GM23248 (cell line): ENCODE measurements around the gene PLEKHH1. TPM values are rescaled to one million over a fixed set of nuclear protein-coding genes. Genes with fewer than 3 reads are reported as not detected.

Source experiments
- DNase-seq: peaks from one replicate; pipeline ENCODE4 v3.0.0-alpha.2; 2015
- H2AFZ ChIP-seq: fragments of 200-600 bp; sonication (generic); 2 replicates; pipeline ENCODE4 v1.6.1; 2016; ENCODE audit warnings: antibody characterized with exemption
- H3F3A ChIP-seq: fragments of 200-600 bp; sonication (generic); 2 replicates; pipeline ENCODE4 v1.6.1; 2016; ENCODE audit warnings: mild to moderate bottlenecking, antibody characterized with exemption, mixed run types; ENCODE audit not compliant: insufficient read depth
- H3K27ac ChIP-seq: fragments of 200-600 bp; sonication (generic); 2 replicates; pipeline ENCODE4 v1.5.1; 2016; ENCODE audit warnings: mild to moderate bottlenecking
- H3K27me3 ChIP-seq: fragments of 200-600 bp; sonication (generic); replicated peaks from 2 replicates; pipeline ENCODE4 v1.6.1; 2016; ENCODE audit warnings: mild to moderate bottlenecking; ENCODE audit not compliant: insufficient read depth
- H3K36me3 ChIP-seq: fragments of 200-600 bp; sonication (generic); 2 replicates; pipeline ENCODE4 v1.6.1; 2016; ENCODE audit warnings: low read depth, mild to moderate bottlenecking
- H3K4me1 ChIP-seq: fragments of 200-600 bp; sonication (generic); 2 replicates; pipeline ENCODE4 v1.6.1; 2016; ENCODE audit warnings: mild to moderate bottlenecking; ENCODE audit not compliant: insufficient read depth
- H3K4me2 ChIP-seq: fragments of 200-600 bp; sonication (generic); one replicate; pipeline ENCODE4 v1.6.1; 2016; ENCODE audit warnings: mild to moderate bottlenecking; ENCODE audit not compliant: unreplicated experiment
- H3K4me3 ChIP-seq: fragments of 200-600 bp; sonication (generic); 2 replicates; pipeline ENCODE4 v1.5.1; 2016; ENCODE audit warnings: mild to moderate bottlenecking
- H3K79me2 ChIP-seq: fragments of 200-600 bp; sonication (generic); 2 replicates; pipeline ENCODE4 v1.6.1; 2016; ENCODE audit warnings: mild to moderate bottlenecking; ENCODE audit not compliant: insufficient read depth
- H3K9ac ChIP-seq: fragments of 200-600 bp; sonication (generic); 2 replicates; pipeline ENCODE4 v1.6.1; 2016; ENCODE audit warnings: mild to moderate bottlenecking
- H3K9me2 ChIP-seq: fragments of 200-600 bp; sonication (generic); 2 replicates; pipeline ENCODE4 v1.6.1; 2016; ENCODE audit warnings: mixed run types, mild to moderate bottlenecking, moderate library complexity; ENCODE audit not compliant: insufficient read depth
- H3K9me3 ChIP-seq: fragments of 200-600 bp; sonication (generic); one replicate; pipeline ENCODE4 v1.6.1; 2017; ENCODE audit warnings: low read depth
- H4K20me1 ChIP-seq: fragments of 200-600 bp; sonication (generic); 2 replicates; pipeline ENCODE4 v1.6.0; 2016; ENCODE audit not compliant: insufficient read depth
- EZH2 ChIP-seq: fragments of 200-600 bp; sonication (generic); IDR thresholded peaks from 2 replicates; pipeline ENCODE4 v1.6.1; 2018; ENCODE audit warnings: antibody characterized with exemption, mild to moderate bottlenecking; ENCODE audit not compliant: insufficient read depth, poor library complexity, severe bottlenecking
- EZH2phosphoT487 ChIP-seq: fragments of 200-600 bp; sonication (generic); IDR thresholded peaks from 2 replicates; pipeline ENCODE4 v1.6.1; 2018; ENCODE audit warnings: antibody characterized with exemption, moderate library complexity, mild to moderate bottlenecking, low read depth; ENCODE audit not compliant: insufficient read depth
- WGBS, 2 experiments: methylation state at CpG; one replicate each; pipeline ENCODE4 v1.1.6; 2015 to 2017; ENCODE audit warnings: low lambda C conversion rate in 2 of 2, low coverage in 1 of 2; ENCODE audit errors: missing lambda C conversion rate in 2 of 2; 5-methylcytosine and 5-hydroxymethylcytosine counted together
- in situ Hi-C: fragments of 300-500 bp; cut with MboI; formaldehyde crosslinking; loops from 2 replicates; pipeline ENCODE4 v1.15.0; 2020
- polyA plus RNA-seq: library from polyadenylated mRNA; unstranded; fragments of >200 nt; fragmentation: Nextera tagmentation; extraction: Ambion mirVana; gene quantifications from 2 replicates; pipeline ENCODE4 v1.2.1, GENCODE V29; 2016
- total RNA-seq: library from RNA; depleted of rRNA; stranded (reverse); fragments of >200 nt; shearing (Covaris generic); gene quantifications from 2 replicates; pipeline ENCODE4 v1.2.3, GENCODE V29; 2014

PLEKHH1 gene
- total and polyA plus RNA-seq, 2 experiments from 2014 or later, result under 0.01 to 0.13 TPM

- no peaks in the 10 kb centered on the region for H3K9me2 ChIP-seq
- H2AFZ ChIP-seq, result no peak overlapping the region
- no peaks in the 10 kb centered on the region for H3K9me3 ChIP-seq
- H3K27me3 ChIP-seq, result no peaks in the 10 kb centered on the region
- no peaks in the 10 kb centered on the region for H4K20me1 ChIP-seq
- TF ChIP-seq EZH2phosphoT487 (no peak), EZH2 (no peak)
- H3K4me2 ChIP-seq, result no peak overlapping the region
- H3K27ac ChIP-seq, result no peak overlapping the region
- H3K36me3 ChIP-seq, result no peaks in the 10 kb centered on the region
- no peak overlapping the region for H3K4me3 ChIP-seq
- H3F3A ChIP-seq, result 0 out of 2 replicates have a peak, but pooled peaks cover 4% of the 10 kb centered on the region
- DNase-seq, result no peak
- H3K4me1 ChIP-seq, result peaks cover 6% of the 10 kb centered on the region
- peaks cover 11% of the 10 kb centered on the region; the same call in 1 of the 2 replicates for H3K79me2 ChIP-seq
- in situ Hi-C loops, result no loop called here
- H3K9ac ChIP-seq, result no peak overlapping the region
- WGBS, 2 experiments, result 76 to 77% methylated on average over 5 of the region's 5 CpGs
Observed at GRCh38 chr14:67602995-67603545, 70.0 kb downstream of the PLEKHH1 start.

GRCh38 chr14:67607646-67608045, 74.6 kb downstream of the PLEKHH1 start:
- H3K27me3 ChIP-seq, result no peaks in the 10 kb centered on the region
- no peaks in the 10 kb centered on the region for H4K20me1 ChIP-seq
- H3K9me3 ChIP-seq, result no peaks in the 10 kb centered on the region
- H3K4me3 ChIP-seq, result no peak overlapping the region
- in situ Hi-C loops, result no loop called here
- no peak overlapping the region for H3K27ac ChIP-seq
- WGBS, 2 experiments, result 85 to 90% methylated on average over 5 of the region's 5 CpGs
- no peaks in the 10 kb centered on the region for H3K4me1 ChIP-seq
- H2AFZ ChIP-seq, result no peak overlapping the region
- H3F3A ChIP-seq, result no peaks in the 10 kb centered on the region
- H3K9me2 ChIP-seq, result no peaks in the 10 kb centered on the region
- no peaks in the 10 kb centered on the region for H3K79me2 ChIP-seq
- TF ChIP-seq EZH2phosphoT487 (no peak), EZH2 (no peak)
- no peaks in the 10 kb centered on the region for H3K36me3 ChIP-seq
- no peak overlapping the region for H3K9ac ChIP-seq
- DNase-seq, result no peak
- no peak overlapping the region for H3K4me2 ChIP-seq

- Histone ChIP-seq H3F3A (no peaks in the 10 kb centered on the region), H3K9ac (no peak overlapping the region), H4K20me1 (no peaks in the 10 kb centered on the region), H3K9me2 (no peaks in the 10 kb centered on the region), H2AFZ (no peak overlapping the region), H3K79me2 (no peaks in the 10 kb centered on the region), H3K4me1 (no peaks in the 10 kb centered on the region), H3K9me3 (no peaks in the 10 kb centered on the region), H3K36me3 (no peaks in the 10 kb centered on the region), H3K4me2 (no peak overlapping the region), H3K27me3 (no peaks in the 10 kb centered on the region), H3K4me3 (no peak overlapping the region), H3K27ac (no peak overlapping the region)
- WGBS, 2 experiments, result 66 to 72% methylated on average over 10 of the region's 10 CpGs
- TF ChIP-seq EZH2 (no peak), EZH2phosphoT487 (no peak)
- DNase-seq, result no peak
- in situ Hi-C loops, result no loop called here
Observed at GRCh38 chr14:67609642-67610310, 76.7 kb downstream of the PLEKHH1 start.

DNA sequence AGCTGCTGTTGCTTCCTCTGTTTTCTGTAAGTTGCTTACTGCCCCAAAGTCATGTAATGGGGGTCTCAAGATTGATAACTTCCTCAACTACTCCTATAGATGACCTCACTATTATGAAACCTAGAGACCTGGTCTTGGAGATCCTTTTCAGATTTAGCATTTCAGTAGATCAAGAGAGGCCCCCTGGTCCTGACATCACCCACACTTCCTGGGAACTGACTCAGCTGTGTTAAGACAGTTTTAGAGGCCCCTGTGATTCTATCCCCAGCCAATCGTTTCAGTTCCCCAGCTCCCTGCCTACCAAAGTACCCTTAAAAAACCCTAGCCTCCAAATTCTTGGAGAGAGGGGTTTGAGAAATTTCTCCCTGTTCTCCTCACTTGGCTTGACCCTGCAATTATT, 77.4 kb downstream of the PLEKHH1 start:
- H3K9me3 ChIP-seq, result no peaks in the 10 kb centered on the region
- H4K20me1 ChIP-seq, result no peaks in the 10 kb centered on the region
- DNase-seq, result no peak
- no peaks in the 10 kb centered on the region for H3F3A ChIP-seq
- WGBS, 2 experiments, result 88 to 95% methylated on average over 1 of the region's 1 CpG
- no peak overlapping the region for H3K27ac ChIP-seq
- H3K4me2 ChIP-seq, result no peak overlapping the region
- no peaks in the 10 kb centered on the region for H3K4me1 ChIP-seq
- no peak for TF ChIP-seq EZH2
- TF ChIP-seq EZH2phosphoT487, result no peak
- H3K27me3 ChIP-seq, result no peaks in the 10 kb centered on the region
- in situ Hi-C loops, result no loop called here
- H3K4me3 ChIP-seq, result no peak overlapping the region
- H3K36me3 ChIP-seq, result no peaks in the 10 kb centered on the region
- H3K9ac ChIP-seq, result no peak overlapping the region
- H2AFZ ChIP-seq, result no peak overlapping the region
- no peaks in the 10 kb centered on the region for H3K79me2 ChIP-seq
- no peaks in the 10 kb centered on the region for H3K9me2 ChIP-seq
